Gastroesophageal sphincter (tissue), 3 donors: Measurements from ENCODE around the gene OTOR.

Source experiments
- CTCF ChIP-seq, 4 experiments: fragments of 200-600 bp in 2 of 4; fragments of 450-650 bp in 2 of 4; sonication (generic) in 1 of 4; IDR thresholded peaks; one replicate each; pipeline ENCODE4 v1.5.1; 2017 to 2019; ENCODE audit warnings: antibody characterized with exemption in 4 of 4, mild to moderate bottlenecking in 2 of 4, moderate library complexity in 2 of 4
- EP300 ChIP-seq: sonication (generic); formaldehyde crosslinking; IDR thresholded peaks from one replicate; pipeline ENCODE4 v1.6.1; 2017; ENCODE audit warnings: antibody characterized with exemption, mild to moderate bottlenecking
- POLR2A ChIP-seq, 2 donors: fragments of 450-650 bp; IDR thresholded peaks; one replicate each; pipeline ENCODE4 v1.6.1; 2017; ENCODE audit warnings: antibody characterized with exemption in 2 of 2, mild to moderate bottlenecking in 2 of 2, moderate library complexity in 1 of 2
- POLR2AphosphoS5 ChIP-seq: sonication (generic); formaldehyde crosslinking; IDR thresholded peaks from one replicate; pipeline ENCODE4 v1.6.1; 2017; ENCODE audit warnings: antibody characterized with exemption

- TF ChIP-seq POLR2A (IDR thresholded peaks at IDR 0.05) (no peak), CTCF (IDR thresholded peaks at IDR 0.05) (no peak), POLR2AphosphoS5 (no peak), EP300 (no peak)
Measured at GRCh38 chr20:16714751-16715150, 33.4 kb upstream of the OTOR start.
